ENCODE results near the gene DNAH6. TPM values are rescaled to one million over a fixed set of nuclear protein-coding genes. Genes with fewer than 3 reads are reported as not detected.

The DNAH6 gene
- polyA plus RNA-seq, 1 donor (not counting 4 experiments of a cell fraction or from before 2014, with no cell fraction given) = 0.05 TPM

DNA sequence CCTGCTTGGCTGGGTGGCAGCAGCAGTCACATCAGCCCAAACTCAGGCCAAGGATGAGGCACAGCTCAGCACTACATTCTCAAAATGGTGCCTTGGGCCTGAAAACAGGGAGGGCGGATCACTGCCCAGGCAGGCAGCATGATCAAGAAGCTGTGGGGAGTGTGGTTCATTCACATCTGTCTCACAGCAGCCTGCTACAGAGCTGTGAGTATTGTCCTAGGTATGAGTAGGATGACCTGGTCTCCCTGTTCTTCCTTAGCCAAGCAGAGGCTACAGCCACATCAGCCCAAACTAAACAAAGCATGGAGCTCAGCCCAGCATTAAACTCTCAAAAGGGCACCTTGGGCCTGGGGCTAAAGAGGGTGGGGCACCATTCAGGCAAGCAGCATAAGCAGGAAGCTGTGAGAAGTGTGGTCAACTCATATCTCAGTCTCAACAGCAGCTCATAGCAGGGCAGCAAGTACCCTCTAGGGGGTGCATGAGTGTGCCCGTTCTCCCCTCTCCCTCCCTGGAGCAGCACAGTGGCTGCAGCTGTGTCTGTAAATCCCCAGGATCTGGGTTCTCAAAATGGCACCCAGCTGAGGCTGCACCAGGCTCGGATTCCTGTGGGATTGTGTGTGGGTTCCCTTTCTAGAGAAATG, 225.0 kb downstream of the DNAH6 start:
- FAIRE-seq = no peak
- H3K4me3 ChIP-seq (ENCODE audit: control insufficient read depth in 2 of 3, extremely low read depth in 1 of 3, insufficient read depth in 2 of 3, low read depth in 1 of 3, low read length in 3 of 3) = no peak overlapping the region
- no peaks in the 10 kb centered on the region for H3K79me2 ChIP-seq (ENCODE audit: control insufficient read depth, insufficient read depth, low read length)
- TF ChIP-seq, protein P1, sequence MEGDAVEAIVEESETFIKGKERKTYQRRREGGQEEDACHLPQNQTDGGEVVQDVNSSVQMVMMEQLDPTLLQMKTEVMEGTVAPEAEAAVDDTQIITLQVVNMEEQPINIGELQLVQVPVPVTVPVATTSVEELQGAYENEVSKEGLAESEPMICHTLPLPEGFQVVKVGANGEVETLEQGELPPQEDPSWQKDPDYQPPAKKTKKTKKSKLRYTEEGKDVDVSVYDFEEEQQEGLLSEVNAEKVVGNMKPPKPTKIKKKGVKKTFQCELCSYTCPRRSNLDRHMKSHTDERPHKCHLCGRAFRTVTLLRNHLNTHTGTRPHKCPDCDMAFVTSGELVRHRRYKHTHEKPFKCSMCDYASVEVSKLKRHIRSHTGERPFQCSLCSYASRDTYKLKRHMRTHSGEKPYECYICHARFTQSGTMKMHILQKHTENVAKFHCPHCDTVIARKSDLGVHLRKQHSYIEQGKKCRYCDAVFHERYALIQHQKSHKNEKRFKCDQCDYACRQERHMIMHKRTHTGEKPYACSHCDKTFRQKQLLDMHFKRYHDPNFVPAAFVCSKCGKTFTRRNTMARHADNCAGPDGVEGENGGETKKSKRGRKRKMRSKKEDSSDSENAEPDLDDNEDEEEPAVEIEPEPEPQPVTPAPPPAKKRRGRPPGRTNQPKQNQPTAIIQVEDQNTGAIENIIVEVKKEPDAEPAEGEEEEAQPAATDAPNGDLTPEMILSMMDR (optimal IDR thresholded peaks at IDR 0.05 in 1 of 3, IDR thresholded peaks at IDR 0.05 in 1 of 3, conservative IDR thresholded peaks at IDR 0.05 in 1 of 3; ENCODE audit: extremely low read depth in 1 of 3, insufficient read depth in 2 of 3, low read length in 3 of 3) = peak in 2 of 3 experiments; percentile 45 to 57
- TF ChIP-seq EZH2 (IDR thresholded peaks at IDR 0.05; ENCODE audit: low read length) = no peak
- no peaks in the 10 kb centered on the region for H3K9me3 ChIP-seq (ENCODE audit: control insufficient read depth, low read depth, low read length)
- dilution Hi-C loops (cut with MboI; ENCODE audit: extremely low pct_ligation_motif_present, low sequenced_read_pairs) = no loop called here
- H3K36me3 ChIP-seq (ENCODE audit: control insufficient read depth in 2 of 2, extremely low read depth in 1 of 2, insufficient read depth in 2 of 2, low read length in 2 of 2) = no peaks in the 10 kb centered on the region
- H3K4me2 ChIP-seq (ENCODE audit: control insufficient read depth, extremely low read depth, insufficient read depth, low read depth, low read length) = no peak overlapping the region
- no peak overlapping the region for H3K27ac ChIP-seq (ENCODE audit: control insufficient read depth, insufficient read depth, low read length)
- no peaks in the 10 kb centered on the region for H3K4me1 ChIP-seq (ENCODE audit: control insufficient read depth, extremely low read depth, insufficient read depth, low read length)
- no peak overlapping the region for H3K9ac ChIP-seq (ENCODE audit: control insufficient read depth, extremely low read depth, insufficient read depth, low read length)
- DNase-seq (ENCODE audit: low read depth, low spot score) = no peak
- H3K27me3 ChIP-seq (ENCODE audit: control insufficient read depth, extremely low read depth, insufficient read depth, low read length) = peaks cover 3% of the 10 kb centered on the region
- no peak overlapping the region for H2AFZ ChIP-seq (ENCODE audit: control insufficient read depth, low read length)
- H3K9me1 ChIP-seq (ENCODE audit: control insufficient read depth, extremely low read depth, insufficient read depth, low read length) = no peaks in the 10 kb centered on the region
- no peaks in the 10 kb centered on the region for H4K20me1 ChIP-seq (ENCODE audit: control insufficient read depth, extremely low read depth, insufficient read depth, low read length)

DNA sequence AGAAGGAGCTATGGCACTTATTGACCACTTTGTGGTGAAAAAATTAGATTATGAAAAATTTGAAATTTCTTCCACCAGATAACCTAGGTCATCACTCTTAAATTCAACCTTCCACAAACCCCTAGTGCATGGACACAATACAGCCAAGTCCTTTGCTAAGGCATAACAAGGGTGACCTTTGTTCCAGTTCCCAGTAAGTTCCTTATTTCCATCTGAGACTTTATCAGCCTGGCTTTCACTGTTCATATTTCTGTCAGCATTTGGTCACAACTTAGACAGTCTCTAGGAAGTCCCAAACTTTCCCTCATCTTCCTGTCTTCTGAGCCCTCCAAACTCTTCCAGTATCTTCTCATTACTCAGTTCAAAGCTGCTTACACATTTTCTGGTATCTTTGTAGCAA, 232.0 kb downstream of the DNAH6 start:
- no peak overlapping the region for H3K9ac ChIP-seq (ENCODE audit: control insufficient read depth, extremely low read depth, insufficient read depth, low read length)
- no peaks in the 10 kb centered on the region for H4K20me1 ChIP-seq (ENCODE audit: control insufficient read depth, extremely low read depth, insufficient read depth, low read length)
- DNase-seq (ENCODE audit: low read depth, low spot score) (no peak), FAIRE-seq (no peak)
- H3K9me3 ChIP-seq (ENCODE audit: control insufficient read depth, low read depth, low read length) = no peaks in the 10 kb centered on the region
- no peak for TF ChIP-seq EZH2 (IDR thresholded peaks at IDR 0.05; ENCODE audit: low read length)
- TF ChIP-seq, protein P1 (optimal IDR thresholded peaks at IDR 0.05 in 1 of 3, IDR thresholded peaks at IDR 0.05 in 1 of 3, conservative IDR thresholded peaks at IDR 0.05 in 1 of 3; ENCODE audit: extremely low read depth in 1 of 3, insufficient read depth in 2 of 3, low read length in 3 of 3) = no peak
- no peaks in the 10 kb centered on the region for H3K27me3 ChIP-seq (ENCODE audit: control insufficient read depth, extremely low read depth, insufficient read depth, low read length)
- no peak overlapping the region for H3K4me3 ChIP-seq (ENCODE audit: control insufficient read depth in 2 of 3, extremely low read depth in 1 of 3, insufficient read depth in 2 of 3, low read depth in 1 of 3, low read length in 3 of 3)
- dilution Hi-C loops (cut with MboI; ENCODE audit: extremely low pct_ligation_motif_present, low sequenced_read_pairs) = no loop called here
- no peaks in the 10 kb centered on the region for H3K9me1 ChIP-seq (ENCODE audit: control insufficient read depth, extremely low read depth, insufficient read depth, low read length)
- H2AFZ ChIP-seq (ENCODE audit: control insufficient read depth, low read length) = no peak overlapping the region
- H3K27ac ChIP-seq (ENCODE audit: control insufficient read depth, insufficient read depth, low read length) = no peak overlapping the region
- H3K4me2 ChIP-seq (ENCODE audit: control insufficient read depth, extremely low read depth, insufficient read depth, low read depth, low read length) = no peak overlapping the region
- H3K79me2 ChIP-seq (ENCODE audit: control insufficient read depth, insufficient read depth, low read length) = no peaks in the 10 kb centered on the region
- no peaks in the 10 kb centered on the region for H3K4me1 ChIP-seq (ENCODE audit: control insufficient read depth, extremely low read depth, insufficient read depth, low read length)
- no peaks in the 10 kb centered on the region for H3K36me3 ChIP-seq (ENCODE audit: control insufficient read depth in 2 of 2, extremely low read depth in 1 of 2, insufficient read depth in 2 of 2, low read length in 2 of 2)
